Measurements from ENCODE around the gene LIX1.

Gene LIX1

DNA sequence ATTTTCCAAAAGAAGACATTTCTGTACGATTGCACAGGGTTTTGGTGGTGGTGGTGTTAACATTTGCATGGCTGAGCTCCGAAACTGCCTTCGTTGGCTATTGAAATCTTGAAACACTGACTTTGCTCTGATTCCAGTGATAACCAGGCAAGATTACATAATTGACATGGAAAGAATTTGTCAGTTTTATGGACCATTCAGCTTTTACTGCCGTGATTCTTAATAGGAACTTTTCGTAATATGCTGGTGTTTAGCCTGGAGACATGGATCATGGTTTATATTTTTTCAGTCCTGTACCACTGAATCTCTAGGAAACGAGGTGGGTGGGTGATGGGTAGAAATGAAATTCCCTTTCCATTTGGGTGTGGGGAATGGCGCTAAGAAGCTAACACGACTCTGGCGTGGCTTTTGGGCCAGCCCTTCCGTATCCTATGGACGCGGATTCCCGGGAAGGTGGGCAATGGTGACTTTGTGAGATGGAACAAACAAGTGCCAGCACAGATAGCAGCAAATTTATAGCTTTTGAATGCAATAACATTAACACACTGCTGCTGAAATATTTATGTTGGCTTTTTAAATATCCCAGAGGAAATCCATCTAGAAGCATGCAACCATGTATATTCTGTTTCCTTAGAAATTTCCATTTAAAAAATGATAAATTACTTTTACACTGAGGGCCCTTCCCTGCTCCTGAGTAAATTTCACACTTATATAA lies 36.8 kb downstream of the LIX1 start:
- no peak for FAIRE-seq
- no peak for DNase-seq (ENCODE audit: insufficient read length, low spot score)
- TF ChIP-seq, protein P1, sequence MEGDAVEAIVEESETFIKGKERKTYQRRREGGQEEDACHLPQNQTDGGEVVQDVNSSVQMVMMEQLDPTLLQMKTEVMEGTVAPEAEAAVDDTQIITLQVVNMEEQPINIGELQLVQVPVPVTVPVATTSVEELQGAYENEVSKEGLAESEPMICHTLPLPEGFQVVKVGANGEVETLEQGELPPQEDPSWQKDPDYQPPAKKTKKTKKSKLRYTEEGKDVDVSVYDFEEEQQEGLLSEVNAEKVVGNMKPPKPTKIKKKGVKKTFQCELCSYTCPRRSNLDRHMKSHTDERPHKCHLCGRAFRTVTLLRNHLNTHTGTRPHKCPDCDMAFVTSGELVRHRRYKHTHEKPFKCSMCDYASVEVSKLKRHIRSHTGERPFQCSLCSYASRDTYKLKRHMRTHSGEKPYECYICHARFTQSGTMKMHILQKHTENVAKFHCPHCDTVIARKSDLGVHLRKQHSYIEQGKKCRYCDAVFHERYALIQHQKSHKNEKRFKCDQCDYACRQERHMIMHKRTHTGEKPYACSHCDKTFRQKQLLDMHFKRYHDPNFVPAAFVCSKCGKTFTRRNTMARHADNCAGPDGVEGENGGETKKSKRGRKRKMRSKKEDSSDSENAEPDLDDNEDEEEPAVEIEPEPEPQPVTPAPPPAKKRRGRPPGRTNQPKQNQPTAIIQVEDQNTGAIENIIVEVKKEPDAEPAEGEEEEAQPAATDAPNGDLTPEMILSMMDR (IDR thresholded peaks at IDR 0.05; ENCODE audit: insufficient read depth, missing control alignments), result no peak

DNA sequence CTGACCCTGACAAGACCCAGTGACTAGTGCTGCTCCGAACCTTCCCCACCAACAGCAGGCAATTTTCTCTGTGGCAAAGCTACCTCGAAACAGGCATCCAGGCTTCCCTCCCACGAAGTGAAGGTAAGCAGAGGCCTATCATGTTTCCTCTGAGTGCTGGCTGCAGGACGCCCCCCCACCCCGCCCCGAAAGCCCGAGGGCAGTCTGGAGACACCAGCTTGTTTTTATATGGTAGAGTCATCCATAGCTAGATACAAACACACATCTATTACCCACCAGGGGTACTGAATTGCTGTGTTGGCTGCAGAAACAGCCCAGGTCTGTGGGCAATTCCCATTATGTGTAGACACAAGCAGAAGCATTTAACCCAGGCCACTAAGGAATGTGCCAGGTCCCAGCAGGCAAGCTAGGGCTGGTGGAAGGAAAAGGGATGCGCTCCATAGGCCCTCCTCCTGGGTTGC lies 40.4 kb downstream of the LIX1 start:
- FAIRE-seq, result no peak
- DNase-seq (ENCODE audit: insufficient read length, low spot score), result no peak
- TF ChIP-seq, protein P1 (IDR thresholded peaks at IDR 0.05; ENCODE audit: insufficient read depth, missing control alignments), result no peak

DNA sequence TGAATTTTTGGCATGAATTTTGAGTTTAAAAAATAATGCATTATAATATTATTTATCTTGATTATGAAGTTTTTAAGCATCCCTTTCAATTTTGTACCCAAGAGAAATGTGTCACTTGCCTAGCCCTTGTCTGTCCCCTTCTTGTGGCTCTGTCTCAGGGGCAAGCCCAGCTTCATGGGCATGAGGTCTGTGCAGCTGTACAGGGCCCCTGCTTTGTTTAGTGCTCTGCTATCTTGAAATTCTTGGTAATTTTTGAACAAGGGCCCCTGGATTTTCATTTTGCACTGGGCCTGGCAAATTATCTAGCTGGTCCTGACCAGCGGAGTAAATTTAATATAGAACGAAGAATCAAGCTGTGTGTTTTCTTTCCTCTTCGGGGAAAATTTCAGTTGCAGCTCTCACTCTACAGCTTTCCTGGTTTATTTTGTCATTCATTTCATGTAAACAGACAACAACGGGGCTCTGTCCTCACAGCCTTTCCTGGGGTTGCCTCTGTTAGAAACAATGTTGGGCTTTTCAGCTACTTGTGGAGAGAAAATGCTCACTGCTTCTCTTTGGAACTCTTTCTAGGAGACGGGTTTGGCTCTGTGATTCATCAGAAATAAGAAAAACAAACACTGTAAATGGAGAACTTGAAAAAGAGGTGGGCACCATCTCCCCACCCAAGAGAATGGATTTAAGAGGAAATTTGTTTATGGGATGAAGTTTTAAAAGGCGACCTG lies 41.1 kb downstream of the LIX1 start:
- no peak for DNase-seq (ENCODE audit: insufficient read length, low spot score)
- FAIRE-seq, result no peak
- TF ChIP-seq, protein P1 (IDR thresholded peaks at IDR 0.05; ENCODE audit: insufficient read depth, missing control alignments), result no peak

DNA sequence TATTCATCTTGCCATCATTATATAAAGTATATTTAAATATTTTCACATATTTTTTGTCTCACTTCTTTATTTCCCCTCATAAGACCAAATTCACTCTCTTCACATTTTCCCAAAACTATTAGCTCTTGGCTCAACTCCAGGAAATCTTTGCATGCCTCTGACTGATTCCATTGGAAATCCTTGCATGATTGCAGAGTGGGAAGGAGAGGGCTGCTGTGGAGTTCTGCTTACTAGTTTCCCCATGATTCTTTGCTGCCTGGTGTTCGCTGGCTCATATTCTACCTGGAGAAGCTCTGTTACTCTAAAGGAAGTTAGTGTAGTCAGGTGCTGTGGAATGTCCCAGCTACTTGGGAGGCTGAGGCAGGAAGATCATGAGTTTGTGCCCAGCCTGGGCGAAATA lies 41.9 kb downstream of the LIX1 start:
- TF ChIP-seq, protein P1 (IDR thresholded peaks at IDR 0.05; ENCODE audit: insufficient read depth, missing control alignments), result no peak
- DNase-seq (ENCODE audit: insufficient read length, low spot score) (no peak), FAIRE-seq (no peak)

DNA sequence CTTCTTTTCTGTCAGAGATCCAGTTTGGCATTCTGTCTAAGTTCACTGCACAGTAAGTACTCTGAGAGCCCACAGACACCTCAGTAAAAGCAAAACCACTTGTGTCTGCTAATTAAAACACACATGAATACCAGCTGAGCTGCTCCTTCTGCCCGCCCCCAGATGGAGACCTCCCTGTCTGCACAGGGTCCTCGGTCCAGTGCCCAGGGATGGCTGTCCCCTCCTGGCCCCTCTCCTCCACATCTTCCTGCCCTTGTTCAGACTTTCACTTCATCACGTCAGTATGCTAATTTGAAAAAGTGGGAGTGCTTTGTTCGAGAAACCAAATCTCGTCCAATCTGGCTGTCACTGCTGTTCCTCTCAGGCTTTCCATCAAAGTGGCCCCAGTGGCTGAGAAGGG lies 43.5 kb downstream of the LIX1 start:
- TF ChIP-seq, protein P1 (IDR thresholded peaks at IDR 0.05; ENCODE audit: insufficient read depth, missing control alignments), result no peak
- DNase-seq (ENCODE audit: insufficient read length, low spot score), result no peak
- no peak for FAIRE-seq

DNA sequence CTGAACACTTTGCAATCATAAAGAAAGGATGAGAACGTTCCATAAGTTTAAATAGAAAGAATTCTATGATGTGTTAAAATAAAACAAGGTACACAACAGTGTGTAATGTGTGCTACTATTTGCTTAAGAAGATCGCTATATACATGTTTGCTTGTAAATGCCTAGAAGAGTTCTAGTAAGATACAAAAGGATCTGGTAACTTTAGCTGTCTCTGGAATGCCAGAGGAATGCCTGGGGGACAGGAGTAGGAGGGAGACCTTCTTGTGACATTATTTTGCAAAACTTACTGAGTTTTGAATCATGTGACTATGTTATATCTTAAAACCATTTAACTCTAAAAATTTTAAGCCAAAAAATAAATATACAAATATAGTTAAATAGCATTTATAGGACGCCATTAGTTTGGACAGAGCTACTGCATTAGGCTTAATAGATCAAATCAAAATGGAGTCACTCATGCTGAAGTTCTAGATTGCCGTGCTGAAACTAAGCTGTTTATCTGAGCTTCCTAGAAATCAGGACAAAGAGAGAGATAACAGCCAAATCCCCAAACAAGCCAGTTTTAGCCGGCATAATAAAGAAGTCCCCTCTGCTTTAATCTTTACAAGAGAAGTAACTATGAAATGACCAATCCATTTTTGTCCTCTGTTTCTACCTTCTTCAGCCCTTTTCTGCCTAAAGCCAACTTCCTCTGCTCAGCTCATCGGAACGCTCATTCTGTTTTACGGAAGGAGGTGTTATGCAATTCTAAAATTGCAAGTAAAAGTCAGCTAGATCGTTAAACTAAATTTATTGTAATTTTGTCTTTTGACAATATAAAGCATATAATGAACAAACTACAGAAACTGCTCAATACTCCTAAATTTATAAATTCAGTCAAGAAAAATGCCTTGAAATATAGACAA lies 44.8 kb downstream of the LIX1 start:
- DNase-seq (ENCODE audit: insufficient read length, low spot score), result no peak
- no peak for FAIRE-seq
- TF ChIP-seq, protein P1 (IDR thresholded peaks at IDR 0.05; ENCODE audit: insufficient read depth, missing control alignments), result no peak

Data from D721Med (cell line).